IMR-90 (cell line): Measurements from ENCODE around the gene DYNLRB1. TPM values are rescaled to one million over a fixed set of nuclear protein-coding genes. Genes with fewer than 3 reads are reported as not detected.

Source experiments
- ATAC-seq: fragments of 200-7000 bp; cut with Tn5 transposase; 2 replicates; pipeline ENCODE4 v1.9.1; 2020; ENCODE audit warnings: low read depth, mild to moderate bottlenecking, moderate library complexity
- BruUV-seq: library from RNA; stranded (reverse); fragments of 400-500 nt; replicated peaks from 2 replicates; lab custom pipeline; 2021; lab: Mats Ljungman, UMichigan
- CTCF ChIA-PET: fragments of 300-600 bp; formaldehyde crosslinking; extraction: SDS; loops from one replicate; lab custom pipeline; 2021; ENCODE audit warnings: antibody characterized with exemption; lab: Yijun Ruan, JAX
- POLR2A ChIA-PET: fragments of 300-600 bp; sonication (Branson Sonifier 250); formaldehyde crosslinking; loops from one replicate; lab custom pipeline; 2022; ENCODE audit warnings: antibody characterized with exemption; ENCODE audit not compliant: unreplicated experiment; lab: Charles Lee
- DNase-seq: peaks from one replicate; pipeline ENCODE4 v3.0.0; 2013
- H2AFZ ChIP-seq: replicated peaks from 2 replicates; pipeline ENCODE3; 2013; ENCODE audit warnings: low read length, mild to moderate bottlenecking; ENCODE audit not compliant: poor library complexity
- H2AK5ac ChIP-seq: 2 replicates; pipeline ENCODE4 v1.6.1; 2013; ENCODE audit warnings: low read depth, low read length, inconsistent platforms
- H2AK9ac ChIP-seq: replicated peaks from 2 replicates; pipeline ENCODE3; 2013; ENCODE audit warnings: mild to moderate bottlenecking, low read depth, low read length, moderate library complexity; ENCODE audit not compliant: poor library complexity
- H2BK120ac ChIP-seq: 2 replicates; pipeline ENCODE4 v1.6.1; 2013; ENCODE audit warnings: low read depth, low read length, inconsistent platforms
- H2BK15ac ChIP-seq: 3 replicates; pipeline ENCODE4 v1.6.1; 2013; ENCODE audit warnings: low read depth, low read length, inconsistent platforms
- H2BK20ac ChIP-seq: 2 replicates; pipeline ENCODE4 v1.6.1; 2013; ENCODE audit warnings: low read depth, mild to moderate bottlenecking, inconsistent platforms, low read length, moderate library complexity
- H2BK5ac ChIP-seq: 2 replicates; pipeline ENCODE4 v1.6.1; 2013; ENCODE audit warnings: mild to moderate bottlenecking, low read depth, low read length, inconsistent platforms; ENCODE audit not compliant: poor library complexity, severe bottlenecking
- H3K14ac ChIP-seq: replicated peaks from 2 replicates; pipeline ENCODE4 v1.6.1; 2013; ENCODE audit warnings: low read depth, low read length, inconsistent platforms
- H3K18ac ChIP-seq: 2 replicates; pipeline ENCODE4 v1.6.1; 2013; ENCODE audit warnings: low read depth, low read length, control low read depth
- H3K23ac ChIP-seq: 2 replicates; pipeline ENCODE4 v1.6.1; 2013; ENCODE audit warnings: low read depth, low read length, inconsistent platforms
- H3K27ac ChIP-seq: 2 replicates; pipeline ENCODE4 v1.5.1; 2013; ENCODE audit warnings: mild to moderate bottlenecking, control low read depth, low read length; ENCODE audit not compliant: insufficient read depth
- H3K27me3 ChIP-seq: 2 replicates; pipeline ENCODE4 v1.6.1; 2013; ENCODE audit warnings: low read length; ENCODE audit not compliant: control insufficient read depth, insufficient read depth
- H3K36me3 ChIP-seq: 2 replicates; pipeline ENCODE4 v1.6.1; 2013; ENCODE audit warnings: low read length, mixed read lengths; ENCODE audit not compliant: control insufficient read depth, insufficient read depth
- H3K4ac ChIP-seq: 2 replicates; pipeline ENCODE4 v1.6.1; 2013; ENCODE audit warnings: low read depth, low read length, inconsistent platforms
- H3K4me1 ChIP-seq: 2 replicates; pipeline ENCODE4 v1.6.1; 2013; ENCODE audit warnings: low read length, mixed read lengths; ENCODE audit not compliant: control insufficient read depth, insufficient read depth
- H3K4me2 ChIP-seq: 2 replicates; pipeline ENCODE4 v1.6.1; 2013; ENCODE audit warnings: low read depth, mild to moderate bottlenecking, control low read depth, low read length, moderate library complexity
- H3K4me3 ChIP-seq: 2 replicates; pipeline ENCODE4 v1.5.1; 2013; ENCODE audit warnings: low read depth, mild to moderate bottlenecking, control low read depth, low read length, moderate library complexity; ENCODE audit not compliant: insufficient read depth
- H3K56ac ChIP-seq: 2 replicates; pipeline ENCODE4 v1.6.1; 2013; ENCODE audit warnings: low read length, inconsistent platforms; ENCODE audit not compliant: insufficient read depth; ENCODE audit errors: extremely low read depth
- H3K79me1 ChIP-seq, 2 experiments: 2 replicates each; pipeline ENCODE4 v1.6.1; 2013; ENCODE audit warnings: low read length in 2 of 2, inconsistent platforms in 1 of 2, low read depth in 1 of 2
- H3K9ac ChIP-seq: 2 replicates; pipeline ENCODE4 v1.6.1; 2013; ENCODE audit warnings: low read depth, low read length, control low read depth
- H3K9me1 ChIP-seq: 2 replicates; pipeline ENCODE4 v1.6.1; 2013; ENCODE audit warnings: low read length, inconsistent platforms; ENCODE audit not compliant: insufficient read depth
- H3K9me3 ChIP-seq: 2 replicates; pipeline ENCODE4 v1.6.1; 2013; ENCODE audit warnings: low read length; ENCODE audit not compliant: control insufficient read depth, insufficient read depth
- H4K20me1 ChIP-seq: 2 replicates; pipeline ENCODE4 v1.6.1; 2013; ENCODE audit warnings: low read length, inconsistent platforms; ENCODE audit not compliant: insufficient read depth
- H4K5ac ChIP-seq: 2 replicates; pipeline ENCODE4 v1.6.1; 2013; ENCODE audit warnings: mild to moderate bottlenecking, low read depth, low read length, control low read depth
- H4K8ac ChIP-seq, 2 experiments: 2 replicates each; pipeline ENCODE4 v1.6.1; 2013; ENCODE audit warnings: low read depth in 2 of 2, low read length in 2 of 2, control low read depth in 1 of 2, inconsistent platforms in 1 of 2
- H4K91ac ChIP-seq: 2 replicates; pipeline ENCODE4 v1.6.1; 2013; ENCODE audit warnings: low read depth, low read length, inconsistent platforms; ENCODE audit not compliant: insufficient read depth
- BHLHE40 ChIP-seq: fragments of 150-350 bp; IDR thresholded peaks from 2 replicates; pipeline ENCODE4 v1.6.1; 2016; ENCODE audit warnings: mild to moderate bottlenecking, low read depth, low read length
- CHD1 ChIP-seq: IDR thresholded peaks from 2 replicates; pipeline ENCODE4 v1.6.1; 2012; ENCODE audit warnings: low read depth, low read length, improper control_type of control experiment
- ELK1 ChIP-seq: fragments of 150-350 bp; IDR thresholded peaks from 2 replicates; pipeline ENCODE4 v1.6.1; 2016; ENCODE audit warnings: low read depth, mild to moderate bottlenecking, low read length, moderate library complexity, borderline replicate concordance
- MAFK ChIP-seq: IDR thresholded peaks from 2 replicates; pipeline ENCODE4 v1.6.1; 2012; ENCODE audit warnings: low read depth, low read length, improper control_type of control experiment
- MXI1 ChIP-seq: IDR thresholded peaks from 2 replicates; pipeline ENCODE4 v1.6.1; 2012; ENCODE audit warnings: low read depth, mild to moderate bottlenecking, low read length, moderate library complexity, borderline replicate concordance
- NFE2L2 ChIP-seq: fragments of 150-350 bp; IDR thresholded peaks from 2 replicates; pipeline ENCODE4 v1.6.1; 2016; ENCODE audit warnings: low read depth, mild to moderate bottlenecking, low read length
- RAD21 ChIP-seq: IDR thresholded peaks from 2 replicates; pipeline ENCODE4 v1.6.1; 2012; ENCODE audit warnings: low read length, improper control_type of control experiment
- RCOR1 ChIP-seq: IDR thresholded peaks from 2 replicates; pipeline ENCODE4 v1.6.1; 2012; ENCODE audit warnings: mild to moderate bottlenecking, low read length, improper control_type of control experiment; ENCODE audit not compliant: insufficient replicate concordance
- SMC3 ChIP-seq: fragments of 150-350 bp; IDR thresholded peaks from 2 replicates; pipeline ENCODE4 v1.6.1; 2016; ENCODE audit warnings: low read depth, mild to moderate bottlenecking, antibody characterized with exemption, low read length, moderate library complexity
- USF2 ChIP-seq: fragments of 150-350 bp; IDR thresholded peaks from 2 replicates; pipeline ENCODE4 v1.6.1; 2017; ENCODE audit warnings: mild to moderate bottlenecking, antibody characterized with exemption, low read length, low read depth
- WGBS, 2 experiments: methylation state at CpG; one replicate each; pipeline versions ENCODE4 v1.1.5 to v1.1.7; 2013; ENCODE audit warnings: missing lambda C conversion rate in 2 of 2; ENCODE audit not compliant: insufficient read length in 1 of 2; ENCODE audit errors: extremely low coverage in 2 of 2; 5-methylcytosine and 5-hydroxymethylcytosine counted together
- dilution Hi-C: fragments of 300-500 bp; cut with HindIII; formaldehyde crosslinking; loops from one replicate; pipeline ENCODE4 v1.14.3; 2018; ENCODE audit warnings: low sequenced_read_pairs; ENCODE audit not compliant: unreplicated experiment
- in situ Hi-C: fragments of 300-500 bp; cut with MboI; formaldehyde crosslinking; loops from 3 replicates; pipeline ENCODE4 v1.14.3; 2019; ENCODE audit warnings: low sequenced_read_pairs, inconsistent platforms, mixed read lengths
- intact Hi-C: fragments of 100-400 bp; cut with micrococcal nuclease; formaldehyde crosslinking; loops from 2 replicates; pipeline ENCODE4 v1.10.0; 2022
- polyA plus RNA-seq, 3 experiments: library from polyadenylated mRNA; depleted of rRNA; stranded (reverse); fragments of >200 nt; gene quantifications; 2 replicates each; pipeline ENCODE4 v1.2.3, GENCODE V29; 2012; ENCODE audit warnings: low replicate concordance in 1 of 3
- total RNA-seq: library from RNA; depleted of rRNA; stranded (reverse); fragments of >200 nt; gene quantifications from 2 replicates; pipeline ENCODE4 v1.2.3, GENCODE V29; 2012

Gene DYNLRB1
- total and polyA plus RNA-seq, 2 of the 4 experiments (the other 2 are of a cell fraction), result 82.4 to 380 TPM

- Histone ChIP-seq H3K27ac (no peak overlapping the region), H3K4me1 (peaks cover 9% of the 10 kb centered on the region), H3K23ac (no peak overlapping the region), H2BK20ac (no peak overlapping the region), H3K56ac (no peak overlapping the region), H2BK120ac (no peak overlapping the region), H3K14ac (no peak overlapping the region), H3K4me2 (no peak overlapping the region), H3K4ac (no peak overlapping the region), H3K79me1 (no peaks in the 10 kb centered on the region; a peak in 1 of 4 replicates), H3K9ac (no peak overlapping the region), H4K20me1 (no peaks in the 10 kb centered on the region), H4K8ac (no peak overlapping the region), H4K5ac (no peak overlapping the region), H3K18ac (no peak overlapping the region), H3K36me3 (0 out of 2 replicates have a peak, but pooled peaks cover 1% of the 10 kb centered on the region), H3K4me3 (no peak overlapping the region), H3K9me3 (no peaks in the 10 kb centered on the region), H2BK15ac (no peak overlapping the region), H3K27me3 (no peaks in the 10 kb centered on the region), H2AK5ac (no peak overlapping the region), H2BK5ac (no peak overlapping the region), H2AFZ (no peak overlapping the region), H3K9me1 (peaks cover 14% of the 10 kb centered on the region), H2AK9ac (no peak overlapping the region), H4K91ac (no peak overlapping the region)
- DNase-seq (no peak), ATAC-seq (no peak)
- in situ Hi-C loops (no loop called here), intact Hi-C loops (loop anchor here (10.0 kb wide), 1 partner anchor 389 kb away; no protein-coding TSS in a partner anchor), dilution Hi-C loops (no loop called here)
- CTCF ChIA-PET, result no interaction called here
- WGBS, 2 experiments, result 100% methylated on average over 3 of the region's 4 CpGs; no CpG with 5 or more reads in 1 of the 2 experiments
- POLR2A ChIA-PET, result no interaction called here
- BruUV-seq, result no TSS peak
- TF ChIP-seq MAFK (no peak), BHLHE40 (no peak), MXI1 (no peak), CHD1 (no peak), NFE2L2 (no peak), SMC3 (no peak), RAD21 (no peak), USF2 (no peak), ELK1 (no peak), RCOR1 (no peak)
These were observed 59.5 kb downstream of the DYNLRB1 start for GRCh38 chr20:34575756-34576155.
